GM19099 (cell line): ENCODE results near the gene RGS14.

ENCODE experiments used
- POLR2A ChIP-seq: IDR thresholded peaks from 3 replicates; pipeline ENCODE4 v1.6.1; 2011; ENCODE audit warnings: low read depth; ENCODE audit not compliant: insufficient read length; ENCODE audit errors: extremely low read depth

The RGS14 gene

DNA sequence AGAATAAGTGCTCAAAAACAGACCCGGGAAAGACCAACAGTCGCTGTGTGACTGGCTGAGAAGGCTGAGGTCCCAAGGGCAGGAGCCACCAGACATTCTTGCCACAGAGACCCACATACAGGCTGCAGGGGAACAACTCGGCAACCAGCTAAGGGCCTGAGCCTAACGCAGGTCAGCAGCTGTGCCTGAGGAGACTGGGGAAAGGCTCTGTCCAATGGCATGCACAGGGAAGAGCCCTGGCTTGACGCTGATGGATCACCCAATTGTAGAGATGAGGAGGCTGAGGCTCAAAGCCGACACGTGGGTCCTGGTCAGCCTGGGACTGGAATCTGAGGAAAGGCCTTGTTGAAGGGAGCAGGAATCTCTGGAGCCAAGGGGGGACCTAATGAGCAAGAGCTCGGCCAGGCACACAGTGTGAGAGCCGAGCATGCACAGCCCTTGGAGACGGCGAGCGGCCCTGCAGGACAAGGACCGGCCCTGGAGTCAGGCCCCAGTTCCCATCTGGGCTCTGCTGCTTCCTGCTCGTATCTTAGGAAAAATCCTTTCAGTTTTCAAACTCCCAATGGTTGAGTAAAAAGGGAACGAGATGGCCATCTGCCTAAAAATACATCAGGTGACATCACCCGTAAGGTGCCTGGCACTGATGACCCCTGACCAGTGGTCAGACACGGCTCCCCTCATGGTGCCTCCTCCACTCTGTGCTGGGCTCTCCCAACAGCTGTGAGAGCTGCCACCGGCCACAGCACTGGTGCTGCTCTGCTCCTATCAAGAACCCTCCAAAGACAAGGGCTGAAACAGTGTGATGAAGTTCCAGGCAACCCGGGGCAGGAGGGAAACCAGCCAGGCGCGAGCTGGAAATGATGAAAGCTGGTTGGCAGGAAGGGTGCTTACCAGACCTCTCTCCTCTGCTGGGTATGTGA is 22.7 kb upstream of the RGS14 start:
- TF ChIP-seq POLR2A: no peak

- TF ChIP-seq POLR2A: no peak
Measured at GRCh38 chr5:177335701-177336065, 22.0 kb upstream of the RGS14 start.

GRCh38 chr5:177336112-177336511 is 21.6 kb upstream of the RGS14 start:
- no peak for TF ChIP-seq POLR2A

- no peak for TF ChIP-seq POLR2A
Measured at GRCh38 chr5:177336603-177337494, 20.9 kb upstream of the RGS14 start.

- no peak for TF ChIP-seq POLR2A
Measured at GRCh38 chr5:177338251-177339106, 19.2 kb upstream of the RGS14 start.

- no peak for TF ChIP-seq POLR2A
Measured at GRCh38 chr5:177339107-177339638, 18.6 kb upstream of the RGS14 start.

- no peak for TF ChIP-seq POLR2A
Measured at GRCh38 chr5:177343777-177344176, 13.9 kb upstream of the RGS14 start.

GRCh38 chr5:177344891-177345290 is 12.8 kb upstream of the RGS14 start:
- TF ChIP-seq POLR2A: no peak

GRCh38 chr5:177346820-177347219 is 10.9 kb upstream of the RGS14 start:
- no peak for TF ChIP-seq POLR2A

- no peak for TF ChIP-seq POLR2A
Measured at GRCh38 chr5:177347699-177348098, 10.0 kb upstream of the RGS14 start.

GRCh38 chr5:177349362-177349647 is 8.4 kb upstream of the RGS14 start:
- no peak for TF ChIP-seq POLR2A

GRCh38 chr5:177349762-177350161 is 8.0 kb upstream of the RGS14 start:
- TF ChIP-seq POLR2A: no peak

DNA sequence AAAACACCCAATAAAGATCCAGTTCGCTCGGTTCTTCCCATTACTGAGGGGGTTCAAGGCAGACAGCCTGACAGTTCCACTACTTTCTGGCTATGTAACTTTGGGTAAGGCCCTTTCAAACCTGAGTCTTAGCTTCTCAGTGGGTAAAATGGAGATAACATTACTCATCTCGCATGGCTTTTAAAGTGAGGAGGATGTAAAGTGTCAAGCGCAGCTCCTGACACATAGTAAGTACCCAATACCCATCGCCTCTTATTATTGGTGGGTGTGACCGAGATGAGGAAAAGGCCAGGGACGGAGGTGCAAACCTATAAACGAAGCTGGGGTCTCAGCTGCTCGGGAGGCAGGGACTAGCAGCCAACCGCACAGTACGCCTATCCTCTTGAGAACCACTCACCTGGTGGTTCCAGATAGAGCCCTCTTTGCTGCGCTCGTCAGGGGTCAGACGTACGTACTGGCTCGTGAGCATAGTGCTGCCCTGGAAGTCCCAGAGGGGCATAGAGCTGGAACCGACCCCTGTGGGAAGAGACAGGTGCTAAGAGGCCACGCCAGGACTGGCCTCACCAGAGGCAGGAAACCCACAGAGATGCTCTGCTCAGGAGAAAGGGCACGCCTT is 6.8 kb upstream of the RGS14 start:
- no peak for TF ChIP-seq POLR2A
